Measurements from ENCODE around the gene GDF9.

GDF9 gene

DNA sequence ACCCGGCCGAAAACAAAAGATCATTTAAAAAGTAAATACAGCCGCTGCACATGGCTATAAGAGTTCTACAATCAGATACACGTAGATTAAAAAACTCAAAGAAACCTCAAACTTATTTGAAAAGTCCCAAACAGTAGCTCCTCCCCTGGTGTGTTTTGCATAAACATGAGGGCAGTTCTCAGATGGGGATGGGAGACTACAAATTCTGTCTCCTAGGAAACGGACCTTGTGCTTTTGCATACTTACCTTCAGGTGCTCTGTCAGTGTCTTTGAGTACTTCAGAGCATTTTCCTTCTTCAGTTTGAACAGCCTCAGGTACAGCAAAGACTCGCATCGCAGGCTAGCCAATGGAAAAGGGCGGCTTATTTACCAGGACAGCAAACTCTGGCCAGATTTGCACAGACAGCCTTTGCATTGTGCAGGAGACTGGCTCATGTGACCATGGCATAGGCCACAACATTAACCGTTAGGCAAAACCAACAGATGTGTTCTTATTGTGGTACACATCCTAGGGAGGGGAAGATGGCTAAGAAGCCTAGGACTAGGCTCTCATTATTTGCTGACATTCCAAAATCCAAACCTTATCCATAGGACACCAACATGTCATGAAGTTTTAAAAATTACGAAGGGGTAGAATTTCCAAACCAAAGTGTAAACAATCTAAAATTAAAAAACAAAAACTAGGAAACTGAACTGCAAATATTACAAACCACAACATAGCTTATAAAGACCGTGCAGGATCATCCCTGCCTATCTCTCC, 20.0 kb upstream of the GDF9 start:
- no peak for DNase-seq
- Mint-ChIP-seq H3K9me3 (no peaks in the 10 kb centered on the region), H3K27me3 (no peaks in the 10 kb centered on the region), H3K36me3 (ENCODE audit: insufficient read depth) (peaks cover 86% of the 10 kb centered on the region), H3K27ac (peak overlapping the region; percentile 35 to 77), H3K4me1 (ENCODE audit: low read depth in 2 of 2) (no peaks in the 10 kb centered on the region), H3K4me3 (no peak overlapping the region)
- no peak for ATAC-seq (replicated peaks)

DNA sequence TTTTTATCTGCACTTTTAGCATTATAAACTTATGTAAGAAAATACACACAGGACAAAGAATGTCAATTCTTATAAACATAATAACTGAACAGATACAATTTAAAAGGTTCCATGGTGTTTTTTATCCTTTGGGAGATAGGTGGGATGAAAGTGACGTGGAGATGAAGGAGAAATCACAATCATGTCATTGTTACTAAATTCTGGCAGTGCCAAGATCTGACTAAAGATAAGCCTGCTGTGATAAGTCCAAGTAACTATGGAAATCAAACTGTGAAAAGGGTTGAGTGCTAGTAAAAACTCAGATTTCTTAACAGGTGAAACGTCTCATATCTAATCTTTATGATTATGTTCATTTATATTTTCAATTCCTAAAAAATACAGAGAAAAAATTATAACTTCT, 18.3 kb upstream of the GDF9 start:
- peaks cover 81% of the 10 kb centered on the region for H3K36me3 Mint-ChIP-seq (ENCODE audit: insufficient read depth)
- no peak overlapping the region for H3K4me3 Mint-ChIP-seq
- no peaks in the 10 kb centered on the region for H3K4me1 Mint-ChIP-seq (ENCODE audit: low read depth in 2 of 2)
- peak overlapping the region in 1 of 2 donors; percentile 10 for H3K27ac Mint-ChIP-seq
- no peaks in the 10 kb centered on the region for H3K9me3 Mint-ChIP-seq
- no peaks in the 10 kb centered on the region for H3K27me3 Mint-ChIP-seq
- ATAC-seq (replicated peaks) = no peak
- no peak for DNase-seq

DNA sequence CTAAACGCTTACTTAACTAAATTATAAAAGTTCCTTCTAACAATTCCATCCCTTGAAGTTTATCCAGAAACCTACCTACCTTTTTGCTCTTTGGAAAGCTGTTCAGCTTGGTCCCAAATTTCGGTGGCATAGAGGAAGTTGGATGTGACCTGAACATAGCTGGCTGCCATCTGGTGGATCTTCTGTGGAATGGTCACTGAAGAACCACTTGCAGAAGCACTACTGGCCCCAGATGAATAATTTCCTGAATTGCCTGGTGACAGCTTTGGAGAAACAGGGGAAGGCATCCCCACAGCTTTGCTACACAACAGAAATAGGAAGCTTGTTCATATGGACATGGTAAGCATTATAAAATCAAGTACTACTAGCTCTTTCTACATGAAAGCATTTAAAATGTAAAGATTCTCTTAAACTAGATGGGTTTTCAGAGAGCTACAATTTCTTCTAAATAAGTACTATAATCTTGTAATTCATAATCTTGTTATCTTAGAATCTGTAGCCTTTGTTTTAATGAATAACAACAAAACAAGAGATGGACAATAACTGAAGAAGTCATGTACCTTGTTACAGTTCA, 17.1 kb upstream of the GDF9 start:
- peak in 1 of 3 experiments; percentile 15 for DNase-seq
- Mint-ChIP-seq H3K4me1 (ENCODE audit: low read depth in 2 of 2) (no peaks in the 10 kb centered on the region), H3K27me3 (no peaks in the 10 kb centered on the region), H3K4me3 (no peak overlapping the region), H3K9me3 (no peaks in the 10 kb centered on the region), H3K27ac (peak overlapping the region; percentile 32 to 60), H3K36me3 (ENCODE audit: insufficient read depth) (peaks cover 79% of the 10 kb centered on the region)
- peak; percentile 71 for ATAC-seq (replicated peaks)

DNA sequence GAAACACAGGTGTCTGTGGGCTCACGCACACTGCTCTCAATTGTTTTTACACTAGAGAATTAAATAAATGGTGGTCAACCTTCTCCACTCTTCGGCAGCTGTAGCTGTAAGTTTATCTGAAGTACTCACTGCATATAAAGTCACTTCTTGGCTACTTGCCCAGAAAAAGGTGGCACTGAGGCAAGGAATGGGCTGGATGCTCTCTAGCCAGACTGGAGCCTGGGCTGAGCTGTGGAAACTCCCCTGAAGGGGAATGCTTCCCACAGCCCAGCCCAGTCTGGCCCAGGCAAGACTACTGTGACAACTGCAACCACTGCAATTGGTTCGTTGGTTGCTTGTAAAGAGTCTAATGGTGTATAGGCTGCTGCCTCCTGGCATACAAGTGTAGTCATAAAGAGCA, 11.7 kb upstream of the GDF9 start:
- Mint-ChIP-seq H3K36me3 (ENCODE audit: insufficient read depth) (peaks cover 54% of the 10 kb centered on the region), H3K27me3 (no peaks in the 10 kb centered on the region), H3K27ac (no peak overlapping the region), H3K9me3 (no peaks in the 10 kb centered on the region), H3K4me3 (no peak overlapping the region), H3K4me1 (ENCODE audit: low read depth in 2 of 2) (no peaks in the 10 kb centered on the region)
- DNase-seq = no peak
- no peak for ATAC-seq (replicated peaks)

DNA sequence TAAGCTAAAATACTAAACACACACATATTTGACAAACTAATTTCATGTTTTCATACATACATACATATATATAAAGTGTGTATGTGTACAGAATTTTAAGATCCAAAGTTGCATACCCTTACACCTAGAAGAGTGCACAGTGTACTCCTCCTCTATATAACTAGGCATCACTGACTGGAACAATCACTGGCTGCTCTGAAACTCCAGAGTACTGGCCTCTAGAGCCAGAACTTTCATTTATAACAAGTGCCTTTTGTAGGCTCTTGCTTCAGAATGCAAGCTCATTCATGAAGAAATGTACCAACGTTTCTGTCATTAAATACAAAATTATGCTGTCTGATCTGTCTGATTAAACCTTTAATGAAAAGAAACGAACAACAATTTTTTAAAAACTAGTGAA, 11.2 kb upstream of the GDF9 start:
- Mint-ChIP-seq H3K4me3 (no peak overlapping the region), H3K27ac (no peak overlapping the region), H3K27me3 (no peaks in the 10 kb centered on the region), H3K36me3 (ENCODE audit: insufficient read depth) (peaks cover 49% of the 10 kb centered on the region), H3K4me1 (ENCODE audit: low read depth in 2 of 2) (no peaks in the 10 kb centered on the region), H3K9me3 (no peaks in the 10 kb centered on the region)
- ATAC-seq (replicated peaks) (no peak), DNase-seq (no peak)

DNA sequence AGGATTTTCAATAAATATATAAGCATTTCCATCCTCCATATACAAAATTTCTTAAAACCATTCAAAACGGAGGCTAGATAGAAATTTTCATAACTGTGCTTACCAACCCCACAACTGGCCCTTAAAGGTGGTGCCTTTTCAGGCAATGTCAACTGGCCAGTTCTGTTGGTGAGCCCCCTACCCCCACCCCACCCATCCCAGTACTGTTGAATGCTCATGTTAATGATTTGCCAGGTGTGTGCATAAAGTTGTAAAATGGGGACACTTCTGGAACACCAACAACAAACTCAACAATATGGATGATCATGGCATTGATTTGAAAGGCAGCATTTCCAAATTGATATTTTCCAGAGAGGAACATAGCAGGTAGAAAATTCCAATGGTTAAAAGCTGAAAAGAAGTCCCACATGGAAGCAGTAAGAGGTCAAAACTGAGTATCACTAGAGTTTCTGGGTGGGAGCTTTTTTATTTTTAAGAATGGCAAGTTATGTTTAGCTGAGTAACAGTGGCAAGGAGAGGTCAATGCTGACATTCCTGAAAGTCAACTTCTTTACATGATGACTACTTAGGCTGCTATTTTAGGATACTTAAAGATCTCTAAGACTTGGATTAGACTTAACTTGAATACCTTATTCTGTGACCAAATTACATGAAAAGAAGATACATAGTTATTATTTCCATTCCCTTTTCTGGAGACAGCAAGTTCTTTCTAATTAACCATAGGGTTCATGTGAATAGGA, 9.9 kb upstream of the GDF9 start:
- Mint-ChIP-seq H3K36me3 (ENCODE audit: insufficient read depth) (peaks cover 37% of the 10 kb centered on the region), H3K27ac (no peak overlapping the region), H3K4me1 (ENCODE audit: low read depth in 2 of 2) (no peaks in the 10 kb centered on the region), H3K27me3 (no peaks in the 10 kb centered on the region), H3K9me3 (no peaks in the 10 kb centered on the region), H3K4me3 (no peak overlapping the region)
- no peak for ATAC-seq (replicated peaks)
- no peak for DNase-seq

DNA sequence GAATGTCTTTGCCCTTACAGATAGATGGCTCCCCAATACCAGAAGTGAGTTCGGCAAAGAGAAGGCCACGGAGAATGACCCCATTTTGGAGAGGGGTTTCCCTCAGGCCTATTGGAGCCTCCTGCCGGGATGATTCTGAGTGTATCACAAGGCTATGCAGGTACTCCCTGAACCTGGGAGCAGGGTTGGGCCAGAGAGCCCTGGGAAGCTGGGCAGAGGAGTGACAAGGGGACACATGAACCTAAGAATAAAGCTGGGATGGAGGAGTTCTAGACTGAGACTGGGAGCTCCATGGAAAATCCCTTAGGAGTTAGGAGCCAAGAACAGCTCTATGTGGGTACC, 7.6 kb upstream of the GDF9 start:
- no peak for ATAC-seq (replicated peaks)
- peaks cover 0 to 3% of the 10 kb centered on the region in 2 donors for H3K4me1 Mint-ChIP-seq (ENCODE audit: low read depth in 2 of 2)
- no peak for DNase-seq
- H3K9me3 Mint-ChIP-seq = no peaks in the 10 kb centered on the region
- peak overlapping the region in 1 of 2 donors; percentile 35 for H3K27ac Mint-ChIP-seq
- H3K27me3 Mint-ChIP-seq = no peaks in the 10 kb centered on the region
- H3K36me3 Mint-ChIP-seq (ENCODE audit: insufficient read depth) = peaks cover 39% of the 10 kb centered on the region
- no peak overlapping the region for H3K4me3 Mint-ChIP-seq

DNA sequence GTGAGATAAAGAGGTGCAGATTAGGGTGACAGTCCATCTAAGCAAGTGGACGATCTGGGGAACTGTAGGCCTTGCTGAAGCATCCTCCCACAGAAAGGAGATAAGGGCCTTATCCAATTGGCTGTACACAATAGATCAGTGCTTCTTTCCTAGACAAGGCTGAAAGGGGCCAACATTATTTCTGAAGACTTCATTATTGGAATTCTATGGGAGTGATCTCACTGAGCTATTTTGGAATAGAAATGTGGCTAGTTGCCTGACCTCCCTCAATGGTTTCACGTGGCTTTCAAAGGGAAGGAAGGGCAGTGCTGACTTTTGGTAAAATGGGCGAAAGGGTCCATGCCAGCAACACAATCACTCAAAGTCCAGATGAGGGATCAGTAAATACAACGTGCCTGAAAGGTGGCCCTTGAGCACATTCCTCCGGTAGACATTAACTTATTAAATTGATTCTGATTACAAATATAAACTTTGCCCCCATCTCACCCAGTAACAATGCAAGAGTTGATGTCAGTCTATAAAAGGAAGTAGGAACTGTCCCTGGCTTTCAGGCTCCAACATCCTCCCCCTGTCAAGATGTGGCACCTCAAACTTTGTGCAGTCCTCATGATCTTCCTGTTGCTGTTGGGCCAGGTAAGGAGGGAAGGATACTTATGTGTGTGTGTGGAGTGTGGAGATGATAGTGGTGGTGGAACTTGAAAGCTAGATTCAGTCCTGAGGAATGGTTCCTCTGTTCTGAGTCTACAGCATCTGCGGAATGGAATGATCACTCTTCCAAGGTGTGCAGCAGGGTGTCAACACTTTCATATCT, 7.1 kb upstream of the GDF9 start, which contains the start of gene LEAP2:
Gene LEAP2, plus strand, starts transcription at position 550 of the 811 bp plus-strand sequence. Its CDS starts 27 bp downstream, at position 577.
- peak within 1 kb of the TSS; percentile 61 to 75 for H3K27ac Mint-ChIP-seq
- H3K4me1 Mint-ChIP-seq (ENCODE audit: low read depth in 2 of 2) = peaks cover 0 to 3% of the 10 kb centered on the region in 2 donors
- DNase-seq (no peak), ATAC-seq (replicated peaks) (no peak)
- H3K9me3 Mint-ChIP-seq = no peaks in the 10 kb centered on the region
- H3K36me3 Mint-ChIP-seq (ENCODE audit: insufficient read depth) = peaks cover 41% of the 10 kb centered on the region
- no peaks in the 10 kb centered on the region for H3K27me3 Mint-ChIP-seq
- no peak within 1 kb of the TSS for H3K4me3 Mint-ChIP-seq

DNA sequence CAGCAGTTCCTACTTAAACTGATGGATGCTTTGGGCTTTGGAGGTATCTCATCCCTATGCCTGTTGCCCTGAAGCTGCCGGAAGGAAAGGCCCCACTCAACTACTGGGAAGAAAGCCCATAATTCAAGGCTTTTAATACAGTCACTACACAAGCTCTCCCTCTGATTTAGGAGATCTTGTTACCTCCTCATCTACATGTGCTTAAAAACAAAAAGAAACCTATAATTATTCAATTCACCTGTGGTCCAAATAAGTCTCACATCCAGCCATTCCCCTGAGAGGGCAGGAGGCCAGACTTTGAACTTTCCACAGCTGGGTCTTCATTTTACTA, 6.5 kb upstream of the GDF9 start:
- no peak overlapping the region for H3K4me3 Mint-ChIP-seq
- peaks cover under 1 to 3% of the 10 kb centered on the region in 2 donors for H3K4me1 Mint-ChIP-seq (ENCODE audit: low read depth in 2 of 2)
- no peaks in the 10 kb centered on the region for H3K27me3 Mint-ChIP-seq
- peak overlapping the region; percentile 61 to 75 for H3K27ac Mint-ChIP-seq
- peaks cover 41% of the 10 kb centered on the region for H3K36me3 Mint-ChIP-seq (ENCODE audit: insufficient read depth)
- ATAC-seq (replicated peaks) (no peak), DNase-seq (no peak)
- no peaks in the 10 kb centered on the region for H3K9me3 Mint-ChIP-seq

DNA sequence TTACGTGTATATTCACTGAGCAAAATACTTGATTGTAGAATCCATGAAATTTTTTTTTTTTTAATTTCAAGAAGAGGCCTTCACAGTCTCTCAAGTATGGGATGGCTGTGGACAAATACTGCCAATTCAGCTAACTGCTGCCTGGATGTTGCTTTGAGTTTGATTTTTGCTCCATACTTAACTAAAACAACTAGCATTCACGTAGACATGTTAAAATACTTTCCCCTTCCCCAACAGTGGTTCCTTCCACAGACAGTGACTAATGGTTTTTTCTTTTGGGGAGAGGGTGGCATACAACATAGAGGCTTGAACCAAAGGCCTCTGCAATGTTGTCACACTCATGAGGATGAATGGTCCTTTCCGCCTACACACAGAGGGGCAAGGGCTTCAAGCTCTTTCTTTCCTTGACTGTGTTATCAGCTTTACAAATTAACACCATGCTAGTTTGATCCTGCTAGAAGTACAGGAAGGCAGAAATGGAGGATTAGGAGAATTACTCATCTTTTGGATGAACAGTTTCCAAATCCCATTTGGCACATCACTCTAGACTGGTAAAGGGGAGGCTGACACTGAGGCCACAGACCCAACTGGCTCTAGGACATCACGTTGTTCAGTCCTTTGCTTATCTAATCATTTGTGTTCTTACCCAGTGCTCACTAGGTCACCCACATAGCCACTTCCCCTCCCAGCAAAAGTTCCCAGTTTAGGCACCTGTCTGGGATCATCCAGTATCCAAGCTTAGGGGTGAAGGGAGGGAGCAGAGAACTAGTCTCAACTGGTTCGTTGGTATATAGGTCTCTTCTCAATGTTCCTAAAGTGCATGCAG, 5.4 kb upstream of the GDF9 start:
- Mint-ChIP-seq H3K9me3 (no peaks in the 10 kb centered on the region), H3K4me1 (ENCODE audit: low read depth in 2 of 2) (peaks cover 9 to 11% of the 10 kb centered on the region in 2 donors), H3K36me3 (ENCODE audit: insufficient read depth) (peaks cover 39% of the 10 kb centered on the region), H3K4me3 (no peak overlapping the region), H3K27ac (no peak overlapping the region), H3K27me3 (no peaks in the 10 kb centered on the region)
- no peak for ATAC-seq (replicated peaks)
- no peak for DNase-seq

DNA sequence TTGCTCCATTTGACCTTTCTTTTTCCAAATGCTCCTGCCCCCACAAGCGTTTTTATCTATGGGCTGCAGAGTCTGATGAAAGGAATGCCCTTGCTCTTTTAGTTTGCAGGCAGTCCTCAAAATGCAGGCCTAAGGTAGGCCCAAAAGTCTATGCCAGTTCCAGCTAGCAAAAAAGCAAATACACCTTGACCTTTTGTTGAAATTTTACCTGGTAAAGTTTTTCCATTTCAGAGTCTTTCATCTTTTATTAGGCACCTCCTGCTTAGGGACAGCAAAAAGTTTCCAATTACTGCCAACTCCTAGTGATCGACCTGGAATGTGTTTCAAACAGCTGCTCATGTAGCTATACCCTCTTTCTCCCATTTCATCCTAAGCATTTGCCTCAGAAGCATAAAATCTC, 4.5 kb upstream of the GDF9 start:
- ATAC-seq (replicated peaks) (no peak), DNase-seq (no peak)
- H3K4me3 Mint-ChIP-seq = no peak overlapping the region
- peaks cover 14% of the 10 kb centered on the region in 2 donors for H3K4me1 Mint-ChIP-seq (ENCODE audit: low read depth in 2 of 2)
- no peaks in the 10 kb centered on the region for H3K27me3 Mint-ChIP-seq
- H3K9me3 Mint-ChIP-seq = no peaks in the 10 kb centered on the region
- H3K27ac Mint-ChIP-seq = no peak overlapping the region
- peaks cover 46% of the 10 kb centered on the region for H3K36me3 Mint-ChIP-seq (ENCODE audit: insufficient read depth)

DNA sequence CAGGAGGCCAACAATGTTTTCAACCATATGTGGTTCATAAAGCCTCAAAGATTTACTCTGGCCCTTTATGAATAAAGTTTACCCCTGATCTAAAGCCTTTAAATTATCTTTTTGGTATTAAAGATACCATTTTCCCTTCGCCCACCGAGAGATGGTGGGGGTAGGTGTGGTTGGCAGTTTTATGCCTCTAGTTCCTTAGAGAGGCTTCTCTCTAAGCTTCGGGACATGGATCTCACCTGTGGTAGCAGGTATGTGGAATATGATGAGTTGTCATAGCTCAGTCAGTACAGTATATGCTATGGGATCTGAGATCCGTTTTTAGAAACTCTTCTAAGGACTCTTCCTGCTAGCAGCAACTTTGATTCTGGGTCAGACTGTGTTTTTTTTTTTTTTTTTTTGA, 2.5 kb upstream of the GDF9 start:
- no peaks in the 10 kb centered on the region for H3K27me3 Mint-ChIP-seq
- no peaks in the 10 kb centered on the region for H3K9me3 Mint-ChIP-seq
- ATAC-seq (replicated peaks) (no peak), DNase-seq (no peak)
- peak overlapping the region; percentile 96 to 98 for H3K27ac Mint-ChIP-seq
- H3K4me3 Mint-ChIP-seq = no peak overlapping the region
- peaks cover 14 to 17% of the 10 kb centered on the region in 2 donors for H3K4me1 Mint-ChIP-seq (ENCODE audit: low read depth in 2 of 2)
- peaks cover 34% of the 10 kb centered on the region for H3K36me3 Mint-ChIP-seq (ENCODE audit: insufficient read depth)

DNA sequence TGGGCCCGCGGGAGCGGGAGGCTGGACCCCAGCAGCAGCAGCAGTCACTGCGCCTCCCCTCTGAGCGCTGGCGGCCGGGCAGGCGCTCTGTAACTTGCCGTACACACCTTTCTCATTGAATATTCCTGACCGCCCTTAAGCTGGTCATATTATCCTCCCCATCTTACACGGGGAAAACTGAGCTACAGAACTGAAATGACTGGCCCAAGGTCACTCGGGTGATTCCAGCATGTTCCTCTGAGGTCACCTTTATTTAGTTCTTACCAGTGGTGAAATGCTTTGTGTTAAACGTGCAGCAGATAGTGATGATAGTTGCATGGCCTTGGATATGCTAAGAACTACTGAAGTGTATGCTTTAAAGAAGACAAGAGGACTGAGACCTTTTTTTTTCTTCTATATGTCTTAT, 780 bp upstream of the GDF9 start:
- Mint-ChIP-seq H3K4me1 (ENCODE audit: low read depth in 2 of 2) (peaks cover 14 to 17% of the 10 kb centered on the region in 2 donors), H3K36me3 (ENCODE audit: insufficient read depth) (peaks cover 34% of the 10 kb centered on the region), H3K27me3 (no peaks in the 10 kb centered on the region), H3K9me3 (no peaks in the 10 kb centered on the region), H3K4me3 (peak overlapping the region; percentile 89 to 97), H3K27ac (peak overlapping the region; percentile 96 to 98)
- no peak for DNase-seq
- no peak for ATAC-seq (replicated peaks)

Data from effector memory CD8-positive, alpha-beta T cell (primary cell).